HepG2 (cell line): ENCODE results near the gene ZNF483. TPM values are rescaled to one million over a fixed set of nuclear protein-coding genes. Genes with fewer than 3 reads are reported as not detected.
A peak's percentile ranks its signal among the peaks of the same experiment; 100 is the strongest.

Source experiments
- ELF3 ChIP-seq: IDR thresholded peaks from 2 replicates; pipeline ENCODE4 v1.6.1; 2016; ENCODE audit warnings: missing genetic modification reagents, missing compliant biosample characterization
- ETS1 ChIP-seq: sonication (generic); formaldehyde crosslinking; IDR thresholded peaks from 2 replicates; pipeline ENCODE4 v1.4.0; 2020; ENCODE audit warnings: missing genetic modification reagents
- GATA4 ChIP-seq: sonication (generic); IDR thresholded peaks from 2 replicates; pipeline ENCODE4 v1.6.1; 2016; ENCODE audit warnings: antibody characterized with exemption, low read depth, borderline replicate concordance
- HOXA5 ChIP-seq: sonication (generic); formaldehyde crosslinking; IDR thresholded peaks from 2 replicates; pipeline ENCODE4 v1.4.0; 2020; ENCODE audit warnings: missing genetic modification reagents
- IRX3 ChIP-seq: sonication (generic); formaldehyde crosslinking; IDR thresholded peaks from 2 replicates; pipeline ENCODE4 v1.8.1; 2023; ENCODE audit warnings: mild to moderate bottlenecking, low read depth, missing genetic modification reagents, borderline replicate concordance
- ONECUT2 ChIP-seq: sonication (generic); formaldehyde crosslinking; IDR thresholded peaks from 2 replicates; pipeline ENCODE4 v1.4.0; 2020; ENCODE audit warnings: missing genetic modification reagents
- PCBP1 ChIP-seq: fragments of 200-400 bp; formaldehyde crosslinking; IDR thresholded peaks from 2 replicates; pipeline ENCODE4 v1.6.1; 2017; ENCODE audit warnings: mild to moderate bottlenecking, low read depth, low read length, borderline replicate concordance
- SOX5 ChIP-seq: IDR thresholded peaks from 2 replicates; pipeline ENCODE4 v1.6.1; 2016; ENCODE audit warnings: borderline replicate concordance
- SP2 ChIP-seq: sonication (generic); formaldehyde crosslinking; IDR thresholded peaks from 2 replicates; pipeline ENCODE4 v1.5.1; 2020; ENCODE audit warnings: mild to moderate bottlenecking, missing genetic modification reagents
- TBL1XR1 ChIP-seq: fragments of 150-350 bp; IDR thresholded peaks from 2 replicates; pipeline ENCODE4 v1.6.1; 2014; ENCODE audit warnings: borderline replicate concordance, low read length; ENCODE audit not compliant: partially characterized antibody
- TEAD3 ChIP-seq: optimal IDR thresholded peaks from 2 replicates; pipeline ENCODE3; 2016; ENCODE audit warnings: borderline replicate concordance
- ZBTB3 ChIP-seq: sonication (generic); formaldehyde crosslinking; IDR thresholded peaks from 2 replicates; pipeline ENCODE4 v1.4.0; 2020; ENCODE audit warnings: low read depth, mild to moderate bottlenecking, moderate library complexity, missing genetic modification reagents, borderline replicate concordance
- ZFP36 ChIP-seq: fragments of 150-350 bp; IDR thresholded peaks from 2 replicates; pipeline ENCODE4 v1.6.1; 2018; ENCODE audit warnings: borderline replicate concordance, low read length, low read depth; ENCODE audit not compliant: partially characterized antibody
- ZMYM4 ChIP-seq: sonication (generic); formaldehyde crosslinking; IDR thresholded peaks from 2 replicates; pipeline ENCODE4 v1.8.1; 2023; ENCODE audit warnings: mild to moderate bottlenecking, missing genetic modification reagents
- ZNF143 ChIP-seq: sonication (generic); formaldehyde crosslinking; IDR thresholded peaks from 2 replicates; pipeline ENCODE4 v1.4.0; 2020; ENCODE audit warnings: missing genetic modification reagents
- ZNF34 ChIP-seq: sonication (generic); formaldehyde crosslinking; IDR thresholded peaks from 2 replicates; pipeline ENCODE4 v1.4.0; 2020; ENCODE audit warnings: mild to moderate bottlenecking, missing genetic modification reagents, borderline replicate concordance
- ZNF605 ChIP-seq: sonication (generic); formaldehyde crosslinking; IDR thresholded peaks from 2 replicates; pipeline ENCODE4 v1.8.0; 2022; ENCODE audit warnings: mild to moderate bottlenecking, missing genetic modification reagents
- ZNF644 ChIP-seq: IDR thresholded peaks from 2 replicates; pipeline ENCODE4 v1.6.1; 2016; ENCODE audit warnings: low read depth
- ZNF660 ChIP-seq: sonication (generic); formaldehyde crosslinking; IDR thresholded peaks from 2 replicates; pipeline ENCODE4 v1.5.1; 2020; ENCODE audit warnings: mild to moderate bottlenecking, low read depth, missing genetic modification reagents, borderline replicate concordance
- polyA plus RNA-seq, 8 experiments: library from polyadenylated mRNA; depleted of rRNA in 3 of 8; stranded (reverse) in 7 of 8; unstranded in 1 of 8; fragments of >200 nt; fragmentation: Illumina TruSeq in 4 of 8; extraction: Trizol in 4 of 8; gene quantifications; 2 replicates each; pipeline versions ENCODE4 v1.2.1 to v1.2.3, GENCODE V29; 2011 to 2016; ENCODE audit warnings: low read depth in 4 of 8, missing spikeins in 1 of 8, mixed read lengths in 1 of 8; ENCODE audit not compliant: insufficient read depth in 1 of 8
- total RNA-seq, 5 experiments: library from RNA; depleted of rRNA; stranded (reverse); fragments of >200 nt; fragmentation: Illumina TruSeq; extraction: Trizol; gene quantifications; 2 replicates each; pipeline ENCODE4 v1.2.3, GENCODE V29; 2016; ENCODE audit warnings: low read depth in 1 of 5
- TF ChIP-seq, protein P1 (sequence below): sonication (generic); formaldehyde crosslinking; IDR thresholded peaks from 2 replicates; pipeline ENCODE4 v1.8.0; 2022; ENCODE audit warnings: missing genetic modification reagents, mild to moderate bottlenecking, inconsistent platforms, borderline replicate concordance
- TF ChIP-seq, protein P2 (sequence below): fragments of 450-650 bp; IDR thresholded peaks from 2 replicates; pipeline ENCODE4 v1.6.1; 2017; ENCODE audit warnings: mild to moderate bottlenecking
- TF ChIP-seq, protein P3 (sequence below): sonication (generic); formaldehyde crosslinking; IDR thresholded peaks from 2 replicates; pipeline ENCODE4; 2020; ENCODE audit warnings: missing genetic modification reagents, mild to moderate bottlenecking, borderline replicate concordance

ZNF483 gene
- total and polyA plus RNA-seq, 2 of the 13 experiments (the other 11 are each of a cell fraction or from before 2014, with no cell fraction given): 2.0 to 9.5 TPM

DNA sequence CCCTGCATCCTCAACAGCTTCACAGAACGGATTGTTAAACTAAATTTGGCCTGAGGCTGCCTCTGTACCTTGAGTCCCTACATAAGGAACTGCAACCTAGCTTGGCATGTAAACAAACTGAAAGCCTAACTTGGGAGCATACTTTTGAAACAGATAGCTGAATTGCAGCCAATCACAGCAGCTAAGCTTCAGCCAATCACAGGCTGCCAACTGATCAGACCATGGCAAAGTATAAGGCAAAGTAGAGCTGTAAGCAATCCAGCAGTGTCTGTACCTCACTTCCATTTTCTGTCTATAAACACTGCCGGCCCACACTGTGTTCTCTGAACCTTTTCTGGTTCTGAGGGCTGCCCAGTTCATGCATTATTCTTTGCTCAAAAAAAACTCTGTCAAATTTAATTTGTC is 8.9 kb upstream of the ZNF483 start (continued):
- TF ChIP-seq, protein P1, sequence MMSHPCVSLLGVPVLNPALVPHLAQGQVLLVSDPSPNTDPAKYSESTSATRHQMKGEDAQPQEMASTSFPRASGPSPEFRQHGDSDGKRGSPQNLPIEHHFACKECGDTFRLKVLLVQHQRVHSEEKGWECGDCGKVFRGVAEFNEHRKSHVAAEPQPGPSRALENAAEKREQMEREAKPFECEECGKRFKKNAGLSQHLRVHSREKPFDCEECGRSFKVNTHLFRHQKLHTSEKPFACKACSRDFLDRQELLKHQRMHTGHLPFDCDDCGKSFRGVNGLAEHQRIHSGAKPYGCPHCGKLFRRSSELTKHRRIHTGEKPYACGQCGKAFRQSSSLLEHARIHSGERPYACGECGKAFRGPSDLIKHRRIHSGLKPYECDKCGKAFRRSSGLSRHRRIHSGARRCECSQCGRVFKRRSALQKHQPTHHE (CRISPR knock-in tag): no peak
- TF ChIP-seq ZNF34 (CRISPR knock-in tag) (no peak), SP2 (CRISPR knock-in tag) (no peak), TBL1XR1 (no peak), HOXA5 (CRISPR knock-in tag) (no peak), TEAD3 (CRISPR knock-in tag) (peak; percentile 62), ZNF605 (CRISPR knock-in tag) (no peak), ELF3 (CRISPR knock-in tag) (no peak), GATA4 (no peak), ETS1 (no peak), PCBP1 (no peak), ZNF660 (CRISPR knock-in tag) (no peak), ZNF644 (CRISPR knock-in tag) (peak; percentile 39; the same call in 1 of the 2 replicates), IRX3 (CRISPR knock-in tag) (no peak), ZMYM4 (CRISPR knock-in tag) (peak; percentile 94), ZNF143 (CRISPR knock-in tag) (no peak), ZBTB3 (no peak), ZFP36 (no peak), SOX5 (CRISPR knock-in tag) (no peak), ONECUT2 (no peak)
- TF ChIP-seq, protein P2, sequence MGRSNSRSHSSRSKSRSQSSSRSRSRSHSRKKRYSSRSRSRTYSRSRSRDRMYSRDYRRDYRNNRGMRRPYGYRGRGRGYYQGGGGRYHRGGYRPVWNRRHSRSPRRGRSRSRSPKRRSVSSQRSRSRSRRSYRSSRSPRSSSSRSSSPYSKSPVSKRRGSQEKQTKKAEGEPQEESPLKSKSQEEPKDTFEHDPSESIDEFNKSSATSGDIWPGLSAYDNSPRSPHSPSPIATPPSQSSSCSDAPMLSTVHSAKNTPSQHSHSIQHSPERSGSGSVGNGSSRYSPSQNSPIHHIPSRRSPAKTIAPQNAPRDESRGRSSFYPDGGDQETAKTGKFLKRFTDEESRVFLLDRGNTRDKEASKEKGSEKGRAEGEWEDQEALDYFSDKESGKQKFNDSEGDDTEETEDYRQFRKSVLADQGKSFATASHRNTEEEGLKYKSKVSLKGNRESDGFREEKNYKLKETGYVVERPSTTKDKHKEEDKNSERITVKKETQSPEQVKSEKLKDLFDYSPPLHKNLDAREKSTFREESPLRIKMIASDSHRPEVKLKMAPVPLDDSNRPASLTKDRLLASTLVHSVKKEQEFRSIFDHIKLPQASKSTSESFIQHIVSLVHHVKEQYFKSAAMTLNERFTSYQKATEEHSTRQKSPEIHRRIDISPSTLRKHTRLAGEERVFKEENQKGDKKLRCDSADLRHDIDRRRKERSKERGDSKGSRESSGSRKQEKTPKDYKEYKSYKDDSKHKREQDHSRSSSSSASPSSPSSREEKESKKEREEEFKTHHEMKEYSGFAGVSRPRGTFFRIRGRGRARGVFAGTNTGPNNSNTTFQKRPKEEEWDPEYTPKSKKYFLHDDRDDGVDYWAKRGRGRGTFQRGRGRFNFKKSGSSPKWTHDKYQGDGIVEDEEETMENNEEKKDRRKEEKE: no peak
- TF ChIP-seq, protein P3, sequence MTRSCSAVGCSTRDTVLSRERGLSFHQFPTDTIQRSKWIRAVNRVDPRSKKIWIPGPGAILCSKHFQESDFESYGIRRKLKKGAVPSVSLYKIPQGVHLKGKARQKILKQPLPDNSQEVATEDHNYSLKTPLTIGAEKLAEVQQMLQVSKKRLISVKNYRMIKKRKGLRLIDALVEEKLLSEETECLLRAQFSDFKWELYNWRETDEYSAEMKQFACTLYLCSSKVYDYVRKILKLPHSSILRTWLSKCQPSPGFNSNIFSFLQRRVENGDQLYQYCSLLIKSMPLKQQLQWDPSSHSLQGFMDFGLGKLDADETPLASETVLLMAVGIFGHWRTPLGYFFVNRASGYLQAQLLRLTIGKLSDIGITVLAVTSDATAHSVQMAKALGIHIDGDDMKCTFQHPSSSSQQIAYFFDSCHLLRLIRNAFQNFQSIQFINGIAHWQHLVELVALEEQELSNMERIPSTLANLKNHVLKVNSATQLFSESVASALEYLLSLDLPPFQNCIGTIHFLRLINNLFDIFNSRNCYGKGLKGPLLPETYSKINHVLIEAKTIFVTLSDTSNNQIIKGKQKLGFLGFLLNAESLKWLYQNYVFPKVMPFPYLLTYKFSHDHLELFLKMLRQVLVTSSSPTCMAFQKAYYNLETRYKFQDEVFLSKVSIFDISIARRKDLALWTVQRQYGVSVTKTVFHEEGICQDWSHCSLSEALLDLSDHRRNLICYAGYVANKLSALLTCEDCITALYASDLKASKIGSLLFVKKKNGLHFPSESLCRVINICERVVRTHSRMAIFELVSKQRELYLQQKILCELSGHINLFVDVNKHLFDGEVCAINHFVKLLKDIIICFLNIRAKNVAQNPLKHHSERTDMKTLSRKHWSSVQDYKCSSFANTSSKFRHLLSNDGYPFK: no peak
